IgD-negative memory B cell (primary cell): ENCODE results near the gene SHISAL2B. TPM values are rescaled to one million over a fixed set of nuclear protein-coding genes. Genes with fewer than 3 reads are reported as not detected.

ENCODE experiments used
- H3K27ac Mint-ChIP-seq, 3 donors: one replicate each; pipeline ENCODE4 v1.8.0; 2020 to 2022; ENCODE audit warnings: mild to moderate bottlenecking in 3 of 3, mixed read lengths in 3 of 3, moderate library complexity in 1 of 3
- H3K27me3 Mint-ChIP-seq: one replicate; pipeline ENCODE4 v1.8.0; 2021; ENCODE audit warnings: mixed read lengths
- H3K36me3 Mint-ChIP-seq: one replicate; pipeline ENCODE4 v1.8.0; 2020; ENCODE audit warnings: mild to moderate bottlenecking, mixed read lengths
- H3K4me1 Mint-ChIP-seq, 3 donors: one replicate each; pipeline ENCODE4 v1.8.0; 2020 to 2022; ENCODE audit warnings: mixed read lengths in 3 of 3, mild to moderate bottlenecking in 1 of 3
- H3K4me3 Mint-ChIP-seq, 4 donors: one replicate each; pipeline ENCODE4 v1.8.0; 2020 to 2022; ENCODE audit warnings: mild to moderate bottlenecking in 4 of 4, mixed read lengths in 4 of 4, moderate library complexity in 3 of 4
- H3K9me3 Mint-ChIP-seq, 3 donors: one replicate each; pipeline ENCODE4 v1.8.0; 2020 to 2021; ENCODE audit warnings: mixed read lengths in 3 of 3, mild to moderate bottlenecking in 1 of 3
- polyA plus RNA-seq: library from polyadenylated mRNA; unstranded; fragments of 300-500 nt; fragmentation: Illumina TruSeq; gene quantifications from one replicate; pipeline ENCODE4 v1.2.3, GENCODE V29; 2021

Gene SHISAL2B
- polyA plus RNA-seq, 1 donor from 2014 or later: not detected

- Mint-ChIP-seq H3K9me3 (no peaks in the 10 kb centered on the region), H3K4me3 (peak overlapping the region in 1 of 4 donors; percentile 55), H3K36me3 (peaks cover 8% of the 10 kb centered on the region), H3K27me3 (no peaks in the 10 kb centered on the region), H3K4me1 (no peaks in the 10 kb centered on the region), H3K27ac (no peak overlapping the region)
These were observed 54.6 kb downstream of the SHISAL2B start for GRCh38 chr5:64744914-64745313.

- H3K4me3 Mint-ChIP-seq: no peak overlapping the region
- H3K27me3 Mint-ChIP-seq: no peaks in the 10 kb centered on the region
- peaks cover 1 to 9% (median 3%) of the 10 kb centered on the region in 3 donors for H3K4me1 Mint-ChIP-seq
- H3K36me3 Mint-ChIP-seq: peaks cover 7% of the 10 kb centered on the region
- no peaks in the 10 kb centered on the region for H3K9me3 Mint-ChIP-seq
- no peak overlapping the region for H3K27ac Mint-ChIP-seq
These were observed 56.1 kb downstream of the SHISAL2B start for GRCh38 chr5:64746446-64746845.

- Mint-ChIP-seq H3K36me3 (peaks cover 9% of the 10 kb centered on the region), H3K9me3 (no peaks in the 10 kb centered on the region), H3K27ac (peak overlapping the region in 1 of 3 donors; percentile 34), H3K27me3 (no peaks in the 10 kb centered on the region), H3K4me1 (peaks cover 1 to 9% (median 3%) of the 10 kb centered on the region in 3 donors), H3K4me3 (no peak overlapping the region)
These were observed 59.1 kb downstream of the SHISAL2B start for GRCh38 chr5:64749385-64749784.

GRCh38 chr5:64754066-64754465 lies 63.8 kb downstream of the SHISAL2B start:
- peaks cover 13 to 17% (median 14%) of the 10 kb centered on the region in 3 donors for H3K4me1 Mint-ChIP-seq
- no peak overlapping the region for H3K27ac Mint-ChIP-seq
- H3K36me3 Mint-ChIP-seq: peaks cover 5% of the 10 kb centered on the region
- no peak overlapping the region for H3K4me3 Mint-ChIP-seq
- no peaks in the 10 kb centered on the region for H3K9me3 Mint-ChIP-seq
- no peaks in the 10 kb centered on the region for H3K27me3 Mint-ChIP-seq

GRCh38 chr5:64758901-64759300 lies 68.6 kb downstream of the SHISAL2B start:
- H3K36me3 Mint-ChIP-seq: peaks cover 3% of the 10 kb centered on the region
- no peak overlapping the region for H3K4me3 Mint-ChIP-seq

GRCh38 chr5:64759960-64760660 lies 69.8 kb downstream of the SHISAL2B start:
- H3K9me3 Mint-ChIP-seq: no peaks in the 10 kb centered on the region
- H3K27ac Mint-ChIP-seq: no peak overlapping the region
- H3K4me1 Mint-ChIP-seq: peaks cover 13 to 28% (median 15%) of the 10 kb centered on the region in 3 donors

More at GRCh38 chr5:64758901-64759300, 68.6 kb downstream of the SHISAL2B start:
- Mint-ChIP-seq H3K9me3 (no peaks in the 10 kb centered on the region), H3K27ac (no peak overlapping the region), H3K4me1 (peaks cover 13 to 26% (median 15%) of the 10 kb centered on the region in 3 donors), H3K27me3 (no peaks in the 10 kb centered on the region)

GRCh38 chr5:64763948-64764503 lies 73.7 kb downstream of the SHISAL2B start:
- Mint-ChIP-seq H3K36me3 (peaks cover 1% of the 10 kb centered on the region), H3K27me3 (no peaks in the 10 kb centered on the region), H3K4me1 (peaks cover 19 to 48% (median 20%) of the 10 kb centered on the region in 3 donors), H3K27ac (no peak overlapping the region), H3K9me3 (no peaks in the 10 kb centered on the region), H3K4me3 (peak overlapping the region in 1 of 4 donors; percentile 42)

More at GRCh38 chr5:64759960-64760660, 69.8 kb downstream of the SHISAL2B start:
- H3K27me3 Mint-ChIP-seq: no peaks in the 10 kb centered on the region
- peaks cover 1% of the 10 kb centered on the region for H3K36me3 Mint-ChIP-seq
- no peak overlapping the region for H3K4me3 Mint-ChIP-seq

- peaks cover 1% of the 10 kb centered on the region for H3K36me3 Mint-ChIP-seq
- H3K27ac Mint-ChIP-seq: no peak overlapping the region
- peaks cover 23 to 44% (median 29%) of the 10 kb centered on the region in 3 donors for H3K4me1 Mint-ChIP-seq
- H3K4me3 Mint-ChIP-seq: peak overlapping the region in 2 of 4 donors; percentile 7 to 18
- H3K9me3 Mint-ChIP-seq: no peaks in the 10 kb centered on the region
- H3K27me3 Mint-ChIP-seq: no peaks in the 10 kb centered on the region
These were observed 75.7 kb downstream of the SHISAL2B start for GRCh38 chr5:64765804-64766504.

GRCh38 chr5:64766941-64767340 lies 76.6 kb downstream of the SHISAL2B start:
- Mint-ChIP-seq H3K4me3 (peak overlapping the region; percentile 92 to 100 (median 97)), H3K9me3 (no peaks in the 10 kb centered on the region), H3K27ac (peak overlapping the region in 1 of 3 donors; percentile 36), H3K27me3 (no peaks in the 10 kb centered on the region), H3K4me1 (peaks cover 25 to 43% (median 36%) of the 10 kb centered on the region in 3 donors), H3K36me3 (no peaks in the 10 kb centered on the region)

Other genes with a start within 250 kb of the SHISAL2B start
- gene RGS7BP, start 184.5 kb upstream of the SHISAL2B start, polyA plus RNA-seq: not detected
- 23.4 TPM for gene SREK1IP1, start 78.2 kb downstream of the SHISAL2B start, polyA plus RNA-seq
- 28.8 TPM for gene CWC27, start 78.4 kb downstream of the SHISAL2B start, polyA plus RNA-seq